ENCODE measurements around the gene CREB5. TPM values are rescaled to one million over a fixed set of nuclear protein-coding genes. Genes with fewer than 3 reads are reported as not detected.
A peak's percentile ranks its signal among the peaks of the same experiment; 100 is the strongest.

The CREB5 gene
- total and polyA plus RNA-seq, 2 donors from 2014 or later: 3.4 to 27.2 TPM

- no peak for TF ChIP-seq CTCF (IDR thresholded peaks at IDR 0.05; ENCODE audit: borderline replicate concordance, extremely low read depth, insufficient read depth)
- H3K27ac ChIP-seq (ENCODE audit: low read depth in 2 of 2, low read length in 2 of 2): no peak overlapping the region
- H3K9ac ChIP-seq (ENCODE audit: low read length in 3 of 3): no peak overlapping the region
- FAIRE-seq: no peak
- no peaks in the 10 kb centered on the region for H3K27me3 ChIP-seq (ENCODE audit: control insufficient read depth, insufficient read depth, low read length)
- DNase-seq: no peak
- H3K9me3 ChIP-seq (ENCODE audit: control insufficient read depth in 2 of 3, insufficient read depth in 1 of 3, low read length in 3 of 3): no peaks in the 10 kb centered on the region
- H3K36me3 ChIP-seq (ENCODE audit: control insufficient read depth in 2 of 3, insufficient read depth in 3 of 3, low read length in 3 of 3): no peaks in the 10 kb centered on the region
- H3K4me3 ChIP-seq (ENCODE audit: low read length in 3 of 3): no peak overlapping the region
- intact Hi-C loops (cut with DNase I): no loop called here
- no peaks in the 10 kb centered on the region for H3K4me1 ChIP-seq (ENCODE audit: control insufficient read depth in 2 of 3, insufficient read depth in 2 of 3, low read depth in 1 of 3, low read length in 3 of 3)
Observed at GRCh38 chr7:28376634-28377033, 35.7 kb upstream of the CREB5 start.

GRCh38 chr7:28378574-28379149, 33.7 kb upstream of the CREB5 start:
- no peak overlapping the region for H3K27ac ChIP-seq (ENCODE audit: low read depth in 2 of 2, low read length in 2 of 2)
- no peak overlapping the region for H3K9ac ChIP-seq (ENCODE audit: low read length in 3 of 3)
- peak in 2 of 5 donors; percentile 52 to 59 for DNase-seq
- H3K36me3 ChIP-seq (ENCODE audit: control insufficient read depth in 2 of 3, insufficient read depth in 3 of 3, low read length in 3 of 3): no peaks in the 10 kb centered on the region
- no peak overlapping the region for H3K4me3 ChIP-seq (ENCODE audit: low read length in 3 of 3)
- no peaks in the 10 kb centered on the region for H3K9me3 ChIP-seq (ENCODE audit: control insufficient read depth in 2 of 3, insufficient read depth in 1 of 3, low read length in 3 of 3)
- no peaks in the 10 kb centered on the region for H3K4me1 ChIP-seq (ENCODE audit: control insufficient read depth in 2 of 3, insufficient read depth in 2 of 3, low read depth in 1 of 3, low read length in 3 of 3)
- H3K27me3 ChIP-seq (ENCODE audit: control insufficient read depth, insufficient read depth, low read length): no peaks in the 10 kb centered on the region
- intact Hi-C loops (cut with DNase I): no loop called here
- no peak for FAIRE-seq
- TF ChIP-seq CTCF (IDR thresholded peaks at IDR 0.05; ENCODE audit: borderline replicate concordance, extremely low read depth, insufficient read depth): no peak

- intact Hi-C loops (cut with DNase I): no loop called here
- no peak for TF ChIP-seq CTCF (IDR thresholded peaks at IDR 0.05; ENCODE audit: borderline replicate concordance, extremely low read depth, insufficient read depth)
Observed at GRCh38 chr7:28381466-28381865, 30.9 kb upstream of the CREB5 start.

GRCh38 chr7:28382144-28382543, 30.2 kb upstream of the CREB5 start:
- Histone ChIP-seq H3K36me3 (ENCODE audit: control insufficient read depth in 2 of 3, insufficient read depth in 3 of 3, low read length in 3 of 3) (no peaks in the 10 kb centered on the region), H3K9ac (ENCODE audit: low read length in 3 of 3) (no peak overlapping the region), H3K9me3 (ENCODE audit: control insufficient read depth in 2 of 3, insufficient read depth in 1 of 3, low read length in 3 of 3) (no peaks in the 10 kb centered on the region), H3K27ac (ENCODE audit: low read depth in 2 of 2, low read length in 2 of 2) (no peak overlapping the region), H3K4me1 (ENCODE audit: control insufficient read depth in 2 of 3, insufficient read depth in 2 of 3, low read depth in 1 of 3, low read length in 3 of 3) (no peaks in the 10 kb centered on the region), H3K27me3 (ENCODE audit: control insufficient read depth, insufficient read depth, low read length) (no peaks in the 10 kb centered on the region), H3K4me3 (ENCODE audit: low read length in 3 of 3) (no peak overlapping the region)
- FAIRE-seq (no peak), DNase-seq (no peak)
- intact Hi-C loops (cut with DNase I): no loop called here
- TF ChIP-seq CTCF (IDR thresholded peaks at IDR 0.05; ENCODE audit: borderline replicate concordance, extremely low read depth, insufficient read depth): no peak

More at GRCh38 chr7:28381466-28381865, 30.9 kb upstream of the CREB5 start:
- Histone ChIP-seq H3K27me3 (ENCODE audit: control insufficient read depth, insufficient read depth, low read length) (no peaks in the 10 kb centered on the region), H3K4me1 (ENCODE audit: control insufficient read depth in 2 of 3, insufficient read depth in 2 of 3, low read depth in 1 of 3, low read length in 3 of 3) (no peaks in the 10 kb centered on the region), H3K9ac (ENCODE audit: low read length in 3 of 3) (no peak overlapping the region), H3K9me3 (ENCODE audit: control insufficient read depth in 2 of 3, insufficient read depth in 1 of 3, low read length in 3 of 3) (no peaks in the 10 kb centered on the region), H3K4me3 (ENCODE audit: low read length in 3 of 3) (no peak overlapping the region), H3K36me3 (ENCODE audit: control insufficient read depth in 2 of 3, insufficient read depth in 3 of 3, low read length in 3 of 3) (no peaks in the 10 kb centered on the region), H3K27ac (ENCODE audit: low read depth in 2 of 2, low read length in 2 of 2) (no peak overlapping the region)
- no peak for FAIRE-seq
- DNase-seq: no peak
